NOMO-1 treated with dmso at 0.1 percent for 144 hours (cell line): Measurements from ENCODE around the gene HIC2.
"Not testable (repeated sequence)": the region's sequence is repeated elsewhere in the genome, so short reads cannot be mapped to it uniquely, and the experiment has no call there.

Experiments
- DNase-seq: peaks from one replicate; lab custom pipeline; 2025; ENCODE audit not compliant: unreplicated experiment; lab: John Stamatoyannopoulos, UW

Gene HIC2

GRCh38 chr22:21490556-21490955 is 73.4 kb downstream of the HIC2 start:
- DNase-seq = not testable (repeated sequence)

DNA sequence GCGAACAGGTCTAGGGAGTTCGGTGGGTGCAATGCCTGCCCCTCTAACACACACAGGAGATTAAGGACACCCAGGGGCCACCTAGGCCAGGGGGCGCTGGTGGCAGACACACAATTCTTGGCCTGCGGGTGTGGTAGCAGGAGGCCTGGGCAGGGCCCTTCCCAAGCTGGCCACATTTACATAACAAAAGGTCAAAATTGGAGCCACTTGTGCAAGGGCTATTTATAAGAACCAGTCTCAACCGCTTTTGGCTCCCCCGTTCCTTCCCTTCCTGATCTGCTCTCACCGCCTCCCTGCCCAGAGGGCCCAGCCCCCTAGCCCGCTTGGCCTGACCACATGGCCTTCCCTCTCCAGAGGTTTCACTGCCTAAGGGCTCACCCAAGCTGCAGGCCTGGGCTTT is 75.1 kb downstream of the HIC2 start:
- DNase-seq = not testable (repeated sequence)

DNA sequence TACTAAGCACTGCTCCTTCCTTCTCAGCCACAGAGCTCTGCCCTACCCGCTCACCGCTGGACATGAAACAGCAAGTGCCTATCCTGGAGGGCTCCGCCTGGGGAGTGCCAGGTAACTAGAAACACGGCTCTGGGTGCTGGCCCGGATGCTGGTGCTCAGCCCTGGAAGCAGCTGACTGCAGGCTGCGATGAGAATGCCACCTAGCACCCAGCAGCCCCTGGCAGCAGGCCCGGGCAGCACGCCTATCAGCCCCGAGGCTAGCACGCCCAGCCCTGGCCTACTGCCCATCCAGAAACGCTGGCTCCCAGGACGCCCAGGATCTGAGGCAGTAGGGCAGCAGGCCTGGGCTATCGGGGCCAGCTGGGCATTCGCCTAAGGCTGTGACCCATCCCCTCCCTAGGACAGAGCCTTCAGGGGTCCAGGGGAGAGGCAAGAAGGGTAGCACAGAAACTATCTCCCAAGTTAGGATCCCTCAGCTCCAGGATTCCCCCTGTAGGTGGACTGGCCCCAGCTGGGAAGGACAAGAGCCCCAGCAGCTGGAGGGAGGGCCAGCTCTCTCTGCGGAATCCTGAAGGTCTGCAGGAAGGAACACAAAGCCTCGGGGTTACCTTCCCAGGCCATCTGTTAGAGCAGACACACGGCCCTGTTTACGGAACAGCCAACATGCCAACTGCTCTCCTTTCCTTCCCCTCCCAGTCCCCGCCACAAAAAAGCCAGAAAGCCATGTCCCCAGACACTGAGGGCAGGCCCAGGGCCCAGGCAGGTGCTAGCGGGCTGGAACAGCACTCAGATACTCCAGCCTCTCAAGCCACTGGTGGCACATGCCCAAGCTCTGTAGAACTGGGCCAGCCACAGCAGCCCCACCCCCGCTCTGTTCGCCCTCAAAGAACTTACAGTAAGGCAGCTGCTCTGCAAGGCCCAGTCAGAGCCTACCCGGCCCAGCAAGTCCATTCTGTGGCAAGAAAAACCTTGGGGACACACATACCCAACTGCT is 76.9 kb downstream of the HIC2 start:
- not testable (repeated sequence) for DNase-seq

DNA sequence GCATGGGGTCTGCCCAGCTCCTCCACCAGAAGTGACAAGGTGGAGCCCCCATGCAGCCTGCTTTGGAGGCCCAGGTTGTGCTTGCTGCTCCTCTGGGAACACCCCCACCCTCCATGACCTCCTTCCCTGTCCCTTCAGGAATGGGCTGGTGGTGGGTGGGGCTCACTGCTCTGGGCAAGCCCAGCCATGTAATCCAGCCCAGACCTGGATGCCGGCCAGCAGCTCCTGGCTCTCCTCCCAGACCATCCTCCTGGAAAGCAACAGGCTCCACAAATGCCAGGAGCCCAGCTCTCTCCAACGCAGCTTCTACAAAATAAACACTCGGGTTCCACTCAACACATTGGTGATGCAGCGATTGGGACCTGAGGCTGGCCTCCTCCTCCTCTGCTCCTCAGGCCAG is 80.8 kb downstream of the HIC2 start:
- DNase-seq = not testable (repeated sequence)

- DNase-seq = not testable (repeated sequence)
These were observed 81.3 kb downstream of the HIC2 start for GRCh38 chr22:21498489-21498888.

GRCh38 chr22:21499623-21500506 is 82.7 kb downstream of the HIC2 start:
- not testable (repeated sequence) for DNase-seq
